GM21390 (cell line): Measurements from ENCODE around the gene ZMYND12.

Experiments
- ATAC-seq: cut with Tn5 transposase; IDR thresholded peaks from one replicate; pipeline ENCODE4 v1.9.1; 2021; ENCODE audit not compliant: unreplicated experiment

Gene ZMYND12

GRCh38 chr1:42442662-42443061, 13.2 kb downstream of the ZMYND12 start:
- no peak for ATAC-seq

GRCh38 chr1:42439940-42440339, 15.9 kb downstream of the ZMYND12 start:
- no peak for ATAC-seq

- ATAC-seq: no peak
Measured at GRCh38 chr1:42434340-42434739, 21.5 kb downstream of the ZMYND12 start.

GRCh38 chr1:42433369-42433768, 22.5 kb downstream of the ZMYND12 start:
- ATAC-seq: no peak

- ATAC-seq: no peak
Measured at GRCh38 chr1:42432714-42433113, 23.1 kb downstream of the ZMYND12 start.

GRCh38 chr1:42431514-42431913, 24.3 kb downstream of the ZMYND12 start:
- ATAC-seq: no peak

GRCh38 chr1:42430286-42431135, 25.3 kb downstream of the ZMYND12 start:
- ATAC-seq: no peak

- no peak for ATAC-seq
Measured at GRCh38 chr1:42429603-42430002, 26.2 kb downstream of the ZMYND12 start.

GRCh38 chr1:42427240-42427639, 28.6 kb downstream of the ZMYND12 start:
- ATAC-seq: no peak

GRCh38 chr1:42424201-42424600, 31.6 kb downstream of the ZMYND12 start:
- no peak for ATAC-seq

- ATAC-seq: no peak
Measured at GRCh38 chr1:42423681-42424080, 32.1 kb downstream of the ZMYND12 start.

- no peak for ATAC-seq
Measured at GRCh38 chr1:42422737-42423136, 33.1 kb downstream of the ZMYND12 start.

- no peak for ATAC-seq
Measured at GRCh38 chr1:42420911-42421585, 34.8 kb downstream of the ZMYND12 start.

GRCh38 chr1:42420121-42420520, 35.7 kb downstream of the ZMYND12 start:
- ATAC-seq: no peak

- no peak for ATAC-seq
Measured at GRCh38 chr1:42419126-42419821, 36.5 kb downstream of the ZMYND12 start.

- ATAC-seq: no peak
Measured at GRCh38 chr1:42418516-42418915, 37.3 kb downstream of the ZMYND12 start.

- ATAC-seq: no peak
Measured at GRCh38 chr1:42417166-42417565, 38.7 kb downstream of the ZMYND12 start.

GRCh38 chr1:42414551-42415496, 41.0 kb downstream of the ZMYND12 start:
- ATAC-seq: no peak

GRCh38 chr1:42403880-42404400, 51.9 kb downstream of the ZMYND12 start:
- ATAC-seq: no peak

GRCh38 chr1:42399315-42400100, 56.3 kb downstream of the ZMYND12 start:
- ATAC-seq: no peak
